ENCODE data around the gene CHSY3. TPM values are rescaled to one million over a fixed set of nuclear protein-coding genes. Genes with fewer than 3 reads are reported as not detected.

The CHSY3 gene
- polyA plus RNA-seq, 4 donors: 0.33 to 2.0 TPM; not detected in 2

DNA sequence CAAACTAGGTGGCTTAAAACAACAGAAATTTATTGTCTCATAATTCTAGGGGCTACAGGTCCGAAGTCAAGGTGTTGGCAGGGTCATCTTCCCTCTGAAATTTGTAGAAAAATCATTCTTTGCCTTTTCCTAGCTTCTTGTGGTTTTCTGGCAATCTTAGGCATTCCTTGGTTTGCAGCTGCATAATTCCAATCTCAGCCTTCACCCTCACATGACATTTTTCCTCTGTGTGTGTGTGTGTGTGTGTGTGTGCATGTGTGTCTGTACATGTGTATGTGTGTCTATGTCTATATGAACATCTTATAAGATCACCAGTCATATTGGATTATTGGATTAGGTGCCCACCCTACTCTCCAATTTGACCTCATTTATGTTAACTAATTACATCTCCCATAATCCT lies 330.6 kb downstream of the CHSY3 start:
- DNase-seq (no peak), FAIRE-seq (no peak)
- WGBS, 3 donors: 10 to 54% (median 10%) methylated on average over 1 of the region's 1 CpG

More for the DNA sequence above, 330.6 kb downstream of the CHSY3 start:
- Histone ChIP-seq H3K36me3 (ENCODE audit: control insufficient read depth in 3 of 3, insufficient read depth in 2 of 3, low read depth in 1 of 3, low read length in 3 of 3) (no peaks in the 10 kb centered on the region), H3K4me3 (ENCODE audit: low read depth in 1 of 3, low read length in 3 of 3) (no peak overlapping the region), H3K27ac (ENCODE audit: low read depth in 1 of 3, low read length in 2 of 3) (no peak overlapping the region), H3K9me3 (ENCODE audit: control insufficient read depth in 2 of 2, insufficient read depth in 1 of 2, low read depth in 1 of 2, low read length in 1 of 2) (no peaks in the 10 kb centered on the region), H3K4me1 (ENCODE audit: control insufficient read depth in 3 of 3, insufficient read depth in 2 of 3, low read depth in 1 of 3, low read length in 2 of 3) (no peaks in the 10 kb centered on the region), H3K27me3 (ENCODE audit: control insufficient read depth in 3 of 3, insufficient read depth in 3 of 3, low read length in 3 of 3) (no peaks in the 10 kb centered on the region)

Other genes starting within 250 kb of the CHSY3 start
- gene MINAR2, start 156.4 kb upstream of the CHSY3 start, polyA plus RNA-seq: under 1 TPM in 1 of 4 donors, not detected in 3; 0.03 TPM

Data from small intestine (tissue), 7 donors.